IMR-90 (cell line): Measurements from ENCODE around the gene FBXW2. TPM values are rescaled to one million over a fixed set of nuclear protein-coding genes. Genes with fewer than 3 reads are reported as not detected.

Source experiments
- ATAC-seq: fragments of 200-7000 bp; cut with Tn5 transposase; 2 replicates; pipeline ENCODE4 v1.9.1; 2020; ENCODE audit warnings: low read depth, mild to moderate bottlenecking, moderate library complexity
- BruUV-seq: library from RNA; stranded (reverse); fragments of 400-500 nt; replicated peaks from 2 replicates; lab custom pipeline; 2021; lab: Mats Ljungman, UMichigan
- CTCF ChIA-PET: fragments of 300-600 bp; formaldehyde crosslinking; extraction: SDS; loops from one replicate; lab custom pipeline; 2021; ENCODE audit warnings: antibody characterized with exemption; lab: Yijun Ruan, JAX
- POLR2A ChIA-PET: fragments of 300-600 bp; sonication (Branson Sonifier 250); formaldehyde crosslinking; loops from one replicate; lab custom pipeline; 2022; ENCODE audit warnings: antibody characterized with exemption; ENCODE audit not compliant: unreplicated experiment; lab: Charles Lee
- DNase-seq: peaks from one replicate; pipeline ENCODE4 v3.0.0; 2013
- H2AFZ ChIP-seq: replicated peaks from 2 replicates; pipeline ENCODE3; 2013; ENCODE audit warnings: low read length, mild to moderate bottlenecking; ENCODE audit not compliant: poor library complexity
- H2AK5ac ChIP-seq: 2 replicates; pipeline ENCODE4 v1.6.1; 2013; ENCODE audit warnings: low read depth, low read length, inconsistent platforms
- H2AK9ac ChIP-seq: replicated peaks from 2 replicates; pipeline ENCODE3; 2013; ENCODE audit warnings: mild to moderate bottlenecking, low read depth, low read length, moderate library complexity; ENCODE audit not compliant: poor library complexity
- H2BK120ac ChIP-seq: 2 replicates; pipeline ENCODE4 v1.6.1; 2013; ENCODE audit warnings: low read depth, low read length, inconsistent platforms
- H2BK15ac ChIP-seq: 3 replicates; pipeline ENCODE4 v1.6.1; 2013; ENCODE audit warnings: low read depth, low read length, inconsistent platforms
- H2BK20ac ChIP-seq: 2 replicates; pipeline ENCODE4 v1.6.1; 2013; ENCODE audit warnings: low read depth, mild to moderate bottlenecking, inconsistent platforms, low read length, moderate library complexity
- H2BK5ac ChIP-seq: 2 replicates; pipeline ENCODE4 v1.6.1; 2013; ENCODE audit warnings: mild to moderate bottlenecking, low read depth, low read length, inconsistent platforms; ENCODE audit not compliant: poor library complexity, severe bottlenecking
- H3K14ac ChIP-seq: replicated peaks from 2 replicates; pipeline ENCODE4 v1.6.1; 2013; ENCODE audit warnings: low read depth, low read length, inconsistent platforms
- H3K18ac ChIP-seq: 2 replicates; pipeline ENCODE4 v1.6.1; 2013; ENCODE audit warnings: low read depth, low read length, control low read depth
- H3K23ac ChIP-seq: 2 replicates; pipeline ENCODE4 v1.6.1; 2013; ENCODE audit warnings: low read depth, low read length, inconsistent platforms
- H3K27ac ChIP-seq: 2 replicates; pipeline ENCODE4 v1.5.1; 2013; ENCODE audit warnings: mild to moderate bottlenecking, control low read depth, low read length; ENCODE audit not compliant: insufficient read depth
- H3K27me3 ChIP-seq: 2 replicates; pipeline ENCODE4 v1.6.1; 2013; ENCODE audit warnings: low read length; ENCODE audit not compliant: control insufficient read depth, insufficient read depth
- H3K36me3 ChIP-seq: 2 replicates; pipeline ENCODE4 v1.6.1; 2013; ENCODE audit warnings: low read length, mixed read lengths; ENCODE audit not compliant: control insufficient read depth, insufficient read depth
- H3K4ac ChIP-seq: 2 replicates; pipeline ENCODE4 v1.6.1; 2013; ENCODE audit warnings: low read depth, low read length, inconsistent platforms
- H3K4me1 ChIP-seq: 2 replicates; pipeline ENCODE4 v1.6.1; 2013; ENCODE audit warnings: low read length, mixed read lengths; ENCODE audit not compliant: control insufficient read depth, insufficient read depth
- H3K4me2 ChIP-seq: 2 replicates; pipeline ENCODE4 v1.6.1; 2013; ENCODE audit warnings: low read depth, mild to moderate bottlenecking, control low read depth, low read length, moderate library complexity
- H3K4me3 ChIP-seq: 2 replicates; pipeline ENCODE4 v1.5.1; 2013; ENCODE audit warnings: low read depth, mild to moderate bottlenecking, control low read depth, low read length, moderate library complexity; ENCODE audit not compliant: insufficient read depth
- H3K56ac ChIP-seq: 2 replicates; pipeline ENCODE4 v1.6.1; 2013; ENCODE audit warnings: low read length, inconsistent platforms; ENCODE audit not compliant: insufficient read depth; ENCODE audit errors: extremely low read depth
- H3K79me1 ChIP-seq, 2 experiments: 2 replicates each; pipeline ENCODE4 v1.6.1; 2013; ENCODE audit warnings: low read length in 2 of 2, inconsistent platforms in 1 of 2, low read depth in 1 of 2
- H3K9ac ChIP-seq: 2 replicates; pipeline ENCODE4 v1.6.1; 2013; ENCODE audit warnings: low read depth, low read length, control low read depth
- H3K9me1 ChIP-seq: 2 replicates; pipeline ENCODE4 v1.6.1; 2013; ENCODE audit warnings: low read length, inconsistent platforms; ENCODE audit not compliant: insufficient read depth
- H3K9me3 ChIP-seq: 2 replicates; pipeline ENCODE4 v1.6.1; 2013; ENCODE audit warnings: low read length; ENCODE audit not compliant: control insufficient read depth, insufficient read depth
- H4K20me1 ChIP-seq: 2 replicates; pipeline ENCODE4 v1.6.1; 2013; ENCODE audit warnings: low read length, inconsistent platforms; ENCODE audit not compliant: insufficient read depth
- H4K5ac ChIP-seq: 2 replicates; pipeline ENCODE4 v1.6.1; 2013; ENCODE audit warnings: mild to moderate bottlenecking, low read depth, low read length, control low read depth
- H4K8ac ChIP-seq, 2 experiments: 2 replicates each; pipeline ENCODE4 v1.6.1; 2013; ENCODE audit warnings: low read depth in 2 of 2, low read length in 2 of 2, control low read depth in 1 of 2, inconsistent platforms in 1 of 2
- H4K91ac ChIP-seq: 2 replicates; pipeline ENCODE4 v1.6.1; 2013; ENCODE audit warnings: low read depth, low read length, inconsistent platforms; ENCODE audit not compliant: insufficient read depth
- BHLHE40 ChIP-seq: fragments of 150-350 bp; IDR thresholded peaks from 2 replicates; pipeline ENCODE4 v1.6.1; 2016; ENCODE audit warnings: mild to moderate bottlenecking, low read depth, low read length
- CEBPB ChIP-seq: IDR thresholded peaks from 2 replicates; pipeline ENCODE4 v1.6.1; 2012; ENCODE audit warnings: low read depth, low read length, improper control_type of control experiment
- CHD1 ChIP-seq: IDR thresholded peaks from 2 replicates; pipeline ENCODE4 v1.6.1; 2012; ENCODE audit warnings: low read depth, low read length, improper control_type of control experiment
- MAZ ChIP-seq: IDR thresholded peaks from 2 replicates; pipeline ENCODE4 v1.6.1; 2012; ENCODE audit warnings: low read depth, mild to moderate bottlenecking, low read length, improper control_type of control experiment, moderate library complexity, borderline replicate concordance
- MXI1 ChIP-seq: IDR thresholded peaks from 2 replicates; pipeline ENCODE4 v1.6.1; 2012; ENCODE audit warnings: low read depth, mild to moderate bottlenecking, low read length, moderate library complexity, borderline replicate concordance
- POLR2A ChIP-seq: IDR thresholded peaks from 2 replicates; pipeline ENCODE4 v1.6.1; 2012; ENCODE audit warnings: mild to moderate bottlenecking, low read depth, low read length
- RAD21 ChIP-seq: IDR thresholded peaks from 2 replicates; pipeline ENCODE4 v1.6.1; 2012; ENCODE audit warnings: low read length, improper control_type of control experiment
- WGBS, 2 experiments: methylation state at CpG; one replicate each; pipeline versions ENCODE4 v1.1.5 to v1.1.7; 2013; ENCODE audit warnings: missing lambda C conversion rate in 2 of 2; ENCODE audit not compliant: insufficient read length in 1 of 2; ENCODE audit errors: extremely low coverage in 2 of 2; 5-methylcytosine and 5-hydroxymethylcytosine counted together
- dilution Hi-C: fragments of 300-500 bp; cut with HindIII; formaldehyde crosslinking; loops from one replicate; pipeline ENCODE4 v1.14.3; 2018; ENCODE audit warnings: low sequenced_read_pairs; ENCODE audit not compliant: unreplicated experiment
- in situ Hi-C: fragments of 300-500 bp; cut with MboI; formaldehyde crosslinking; loops from 3 replicates; pipeline ENCODE4 v1.14.3; 2019; ENCODE audit warnings: low sequenced_read_pairs, inconsistent platforms, mixed read lengths
- intact Hi-C: fragments of 100-400 bp; cut with micrococcal nuclease; formaldehyde crosslinking; loops from 2 replicates; pipeline ENCODE4 v1.10.0; 2022
- polyA plus RNA-seq, 3 experiments: library from polyadenylated mRNA; depleted of rRNA; stranded (reverse); fragments of >200 nt; gene quantifications; 2 replicates each; pipeline ENCODE4 v1.2.3, GENCODE V29; 2012; ENCODE audit warnings: low replicate concordance in 1 of 3
- total RNA-seq: library from RNA; depleted of rRNA; stranded (reverse); fragments of >200 nt; gene quantifications from 2 replicates; pipeline ENCODE4 v1.2.3, GENCODE V29; 2012
- TF ChIP-seq, protein P1 (sequence below): conservative IDR thresholded peaks from 2 replicates; pipeline ENCODE4 v1.5.1; 2012; ENCODE audit warnings: mild to moderate bottlenecking, low read depth, low read length, improper control_type of control experiment
- TF ChIP-seq, protein P2 (sequence below): fragments of 150-350 bp; IDR thresholded peaks from 2 replicates; pipeline ENCODE4 v1.6.1; 2017; ENCODE audit warnings: mild to moderate bottlenecking, antibody characterized with exemption, low read length, low read depth

Gene FBXW2
- total and polyA plus RNA-seq, 2 of the 4 experiments (the other 2 are of a cell fraction): 27.1 to 43.5 TPM

GRCh38 chr9:120815075-120815474 is 21.9 kb upstream of the FBXW2 start:
- no peak overlapping the region for H3K4me3 ChIP-seq
- no peak overlapping the region for H3K4me2 ChIP-seq
- CTCF ChIA-PET: interaction anchor here (1.1 kb wide), 1 partner anchor 18 kb away, joined by 3 read pairs; no protein-coding TSS in a partner anchor
- no peak overlapping the region for H2AK9ac ChIP-seq
- H2BK20ac ChIP-seq: no peak overlapping the region
- no peak overlapping the region for H2BK120ac ChIP-seq
- H3K18ac ChIP-seq: no peak overlapping the region
- no peak overlapping the region for H2BK5ac ChIP-seq
- H4K91ac ChIP-seq: no peak overlapping the region
- no peak overlapping the region for H3K27ac ChIP-seq
- no peaks in the 10 kb centered on the region for H4K20me1 ChIP-seq
- DNase-seq (no peak), ATAC-seq (no peak)
- no peak overlapping the region for H2AK5ac ChIP-seq
- H2BK15ac ChIP-seq: no peak overlapping the region
- no peaks in the 10 kb centered on the region for H3K79me1 ChIP-seq
- POLR2A ChIA-PET: no interaction called here
- no peak for TF ChIP-seq CHD1
- no peak for TF ChIP-seq CEBPB
- TF ChIP-seq, protein P1, sequence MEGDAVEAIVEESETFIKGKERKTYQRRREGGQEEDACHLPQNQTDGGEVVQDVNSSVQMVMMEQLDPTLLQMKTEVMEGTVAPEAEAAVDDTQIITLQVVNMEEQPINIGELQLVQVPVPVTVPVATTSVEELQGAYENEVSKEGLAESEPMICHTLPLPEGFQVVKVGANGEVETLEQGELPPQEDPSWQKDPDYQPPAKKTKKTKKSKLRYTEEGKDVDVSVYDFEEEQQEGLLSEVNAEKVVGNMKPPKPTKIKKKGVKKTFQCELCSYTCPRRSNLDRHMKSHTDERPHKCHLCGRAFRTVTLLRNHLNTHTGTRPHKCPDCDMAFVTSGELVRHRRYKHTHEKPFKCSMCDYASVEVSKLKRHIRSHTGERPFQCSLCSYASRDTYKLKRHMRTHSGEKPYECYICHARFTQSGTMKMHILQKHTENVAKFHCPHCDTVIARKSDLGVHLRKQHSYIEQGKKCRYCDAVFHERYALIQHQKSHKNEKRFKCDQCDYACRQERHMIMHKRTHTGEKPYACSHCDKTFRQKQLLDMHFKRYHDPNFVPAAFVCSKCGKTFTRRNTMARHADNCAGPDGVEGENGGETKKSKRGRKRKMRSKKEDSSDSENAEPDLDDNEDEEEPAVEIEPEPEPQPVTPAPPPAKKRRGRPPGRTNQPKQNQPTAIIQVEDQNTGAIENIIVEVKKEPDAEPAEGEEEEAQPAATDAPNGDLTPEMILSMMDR: no peak
- no peak for TF ChIP-seq MAZ
- TF ChIP-seq POLR2A: no peak
- TF ChIP-seq BHLHE40: no peak
- no peak for TF ChIP-seq RAD21
- TF ChIP-seq, protein P2, sequence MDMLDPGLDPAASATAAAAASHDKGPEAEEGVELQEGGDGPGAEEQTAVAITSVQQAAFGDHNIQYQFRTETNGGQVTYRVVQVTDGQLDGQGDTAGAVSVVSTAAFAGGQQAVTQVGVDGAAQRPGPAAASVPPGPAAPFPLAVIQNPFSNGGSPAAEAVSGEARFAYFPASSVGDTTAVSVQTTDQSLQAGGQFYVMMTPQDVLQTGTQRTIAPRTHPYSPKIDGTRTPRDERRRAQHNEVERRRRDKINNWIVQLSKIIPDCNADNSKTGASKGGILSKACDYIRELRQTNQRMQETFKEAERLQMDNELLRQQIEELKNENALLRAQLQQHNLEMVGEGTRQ: no peak
- TF ChIP-seq MXI1: no peak
- in situ Hi-C loops: no loop called here
- H2AFZ ChIP-seq: no peak overlapping the region
- H3K14ac ChIP-seq: no peak overlapping the region
- peaks cover 15% of the 10 kb centered on the region for H3K36me3 ChIP-seq
- H3K27me3 ChIP-seq: no peaks in the 10 kb centered on the region
- BruUV-seq: no TSS peak
- H3K56ac ChIP-seq: no peak overlapping the region
- dilution Hi-C loops: no loop called here
- no peaks in the 10 kb centered on the region for H3K4me1 ChIP-seq
- no peak overlapping the region for H3K23ac ChIP-seq
- no peaks in the 10 kb centered on the region for H3K9me3 ChIP-seq
- H4K8ac ChIP-seq: no peak overlapping the region
- intact Hi-C loops: no loop called here
- H3K9me1 ChIP-seq: no peaks in the 10 kb centered on the region; the same call in 1 of the 2 replicates
- no peak overlapping the region for H4K5ac ChIP-seq
- H3K4ac ChIP-seq: no peak overlapping the region
- no CpG with 5 or more reads among the region's 4 CpGs for WGBS, 2 experiments
- no peak overlapping the region for H3K9ac ChIP-seq
